Gastroesophageal sphincter (tissue), 4 donors: ENCODE data around the gene SPI1. TPM values are rescaled to one million over a fixed set of nuclear protein-coding genes. Genes with fewer than 3 reads are reported as not detected.
"Not testable (repeated sequence)": the region's sequence is repeated elsewhere in the genome, so short reads cannot be mapped to it uniquely, and the experiment has no call there.

Source experiments
- ATAC-seq: fragments of 150-250 bp; one replicate; pipeline ENCODE4 v1.9.1; 2016; ENCODE audit warnings: mild to moderate bottlenecking, moderate library complexity
- H3K27ac ChIP-seq, 4 donors: fragments of 200-600 bp; sonication (generic) in 3 of 4; 1 replicate in 3 of 4; 2 replicates in 1 of 4; pipeline ENCODE4 v1.5.1; 2016 to 2019
- H3K27me3 ChIP-seq: fragments of 200-600 bp; sonication (generic); one replicate; pipeline ENCODE4 v1.5.1; 2019
- H3K36me3 ChIP-seq, 2 donors: fragments of 200-600 bp; sonication (generic); one replicate each; pipeline ENCODE4 v1.5.1; 2019; ENCODE audit warnings: control low read depth in 1 of 2
- H3K4me1 ChIP-seq, 3 donors: fragments of 200-600 bp; sonication (generic); 1 replicate in 2 of 3; 2 replicates in 1 of 3; pipeline ENCODE4 v1.5.1; 2016 to 2019; ENCODE audit warnings: control low read depth in 2 of 3
- H3K4me3 ChIP-seq, 2 donors: fragments of 200-600 bp; sonication (generic); one replicate each; pipeline ENCODE4 v1.5.1; 2019; ENCODE audit warnings: mild to moderate bottlenecking in 1 of 2, moderate library complexity in 1 of 2
- H3K9me3 ChIP-seq, 3 donors: fragments of 200-600 bp; sonication (generic); one replicate each; pipeline ENCODE4 v1.5.1; 2017 to 2019; ENCODE audit warnings: control low read depth in 2 of 3
- CTCF ChIP-seq, 4 experiments: fragments of 200-600 bp in 2 of 4; fragments of 450-650 bp in 2 of 4; sonication (generic) in 1 of 4; IDR thresholded peaks; one replicate each; pipeline ENCODE4 v1.5.1; 2017 to 2019; ENCODE audit warnings: antibody characterized with exemption in 4 of 4, mild to moderate bottlenecking in 2 of 4, moderate library complexity in 2 of 4
- EP300 ChIP-seq: sonication (generic); formaldehyde crosslinking; IDR thresholded peaks from one replicate; pipeline ENCODE4 v1.6.1; 2017; ENCODE audit warnings: antibody characterized with exemption, mild to moderate bottlenecking
- POLR2A ChIP-seq, 2 donors: fragments of 450-650 bp; IDR thresholded peaks; one replicate each; pipeline ENCODE4 v1.6.1; 2017; ENCODE audit warnings: antibody characterized with exemption in 2 of 2, mild to moderate bottlenecking in 2 of 2, moderate library complexity in 1 of 2
- POLR2AphosphoS5 ChIP-seq: sonication (generic); formaldehyde crosslinking; IDR thresholded peaks from one replicate; pipeline ENCODE4 v1.6.1; 2017; ENCODE audit warnings: antibody characterized with exemption
- WGBS, 2 donors: methylation state at CpG; one replicate each; pipeline ENCODE4 v1.1.5; 2018; ENCODE audit warnings: low coverage in 1 of 2; 5-methylcytosine and 5-hydroxymethylcytosine counted together
- total RNA-seq, 4 donors: library from RNA; depleted of rRNA; stranded (reverse); fragments of >200 nt; gene quantifications; one replicate each; pipeline ENCODE4 v1.1.0, GENCODE V29; 2016

Gene SPI1
- total RNA-seq, 4 donors from 2014 or later, result 4.2 to 32.4 (median 14.7) TPM

- 87 to 96% methylated on average over 5 to 17 of the region's 34 CpGs for WGBS, 2 donors
- no peak for ATAC-seq
- H3K4me3 ChIP-seq, result no peak overlapping the region
- no peak overlapping the region for H3K27ac ChIP-seq
- H3K9me3 ChIP-seq, result no peaks in the 10 kb centered on the region
- H3K4me1 ChIP-seq, result no peaks in the 10 kb centered on the region
- H3K36me3 ChIP-seq, result no peaks in the 10 kb centered on the region
- H3K27me3 ChIP-seq, result no peaks in the 10 kb centered on the region
- TF ChIP-seq CTCF (IDR thresholded peaks at IDR 0.05) (no peak), EP300 (no peak), POLR2AphosphoS5 (no peak), POLR2A (IDR thresholded peaks at IDR 0.05) (no peak)
Measured at GRCh38 chr11:47337229-47337924, 41.0 kb downstream of the SPI1 start.

- 58 to 75% methylated on average over 2 of the region's 4 CpGs for WGBS, 2 donors
- H3K36me3 ChIP-seq, result no peaks in the 10 kb centered on the region
- no peak for ATAC-seq
Measured at GRCh38 chr11:47336595-47336994, 41.8 kb downstream of the SPI1 start.

GRCh38 chr11:47335733-47336132 lies 42.6 kb downstream of the SPI1 start:
- 80 to 92% methylated on average over 2 to 3 of the region's 9 CpGs for WGBS, 2 donors

More at GRCh38 chr11:47336595-47336994, 41.8 kb downstream of the SPI1 start:
- H3K27me3 ChIP-seq, result no peaks in the 10 kb centered on the region
- TF ChIP-seq POLR2A (IDR thresholded peaks at IDR 0.05) (no peak), EP300 (no peak), POLR2AphosphoS5 (no peak), CTCF (IDR thresholded peaks at IDR 0.05) (no peak)
- no peaks in the 10 kb centered on the region for H3K4me1 ChIP-seq
- no peaks in the 10 kb centered on the region for H3K9me3 ChIP-seq
- no peak overlapping the region for H3K27ac ChIP-seq
- H3K4me3 ChIP-seq, result no peak overlapping the region

GRCh38 chr11:47334699-47335411 lies 43.5 kb downstream of the SPI1 start:
- H3K4me3 ChIP-seq, ATAC-seq, H3K9me3 ChIP-seq, H3K27ac ChIP-seq, H3K27me3 ChIP-seq, H3K36me3 ChIP-seq: not testable (repeated sequence)
- peaks cover 0 to 11% (median 7%) of the 10 kb centered on the region in 3 donors for H3K4me1 ChIP-seq
- 94% methylated on average over 4 of the region's 16 CpGs; no CpG with 5 or more reads in 1 of the 2 donors for WGBS, 2 donors

More at GRCh38 chr11:47335733-47336132, 42.6 kb downstream of the SPI1 start:
- Histone ChIP-seq H3K36me3 (no peaks in the 10 kb centered on the region), H3K9me3 (no peaks in the 10 kb centered on the region), H3K27ac (no peak overlapping the region), H3K4me3 (no peak overlapping the region), H3K4me1 (peaks cover 0 to 2% (median 0%) of the 10 kb centered on the region in 3 donors), H3K27me3 (no peaks in the 10 kb centered on the region)
- no peak for ATAC-seq
- TF ChIP-seq POLR2A (IDR thresholded peaks at IDR 0.05) (no peak), EP300 (no peak), POLR2AphosphoS5 (no peak), CTCF (IDR thresholded peaks at IDR 0.05) (no peak)

- H3K36me3 ChIP-seq, result peaks cover 0 to 8% of the 10 kb centered on the region in 2 donors
- ATAC-seq, result no peak
- H3K4me1 ChIP-seq, result peaks cover 0 to 20% (median 12%) of the 10 kb centered on the region in 3 donors
- H3K9me3 ChIP-seq, result no peaks in the 10 kb centered on the region
- no peak overlapping the region for H3K27ac ChIP-seq
- H3K27me3 ChIP-seq, result no peaks in the 10 kb centered on the region
- no peak overlapping the region for H3K4me3 ChIP-seq
- WGBS, 2 donors, result 60 to 100% methylated on average over 1 of the region's 8 CpGs
- TF ChIP-seq EP300 (no peak), POLR2A (IDR thresholded peaks at IDR 0.05) (no peak), POLR2AphosphoS5 (no peak), CTCF (IDR thresholded peaks at IDR 0.05) (no peak)
Measured at GRCh38 chr11:47333886-47334443, 44.4 kb downstream of the SPI1 start.
